Measurements from ENCODE around the gene SIRT2. TPM values are rescaled to one million over a fixed set of nuclear protein-coding genes. Genes with fewer than 3 reads are reported as not detected.
A peak's percentile ranks its signal among the peaks of the same experiment; 100 is the strongest.

Gene SIRT2
- total RNA-seq, 2 experiments from 2014 or later, result 60.8 to 67.8 TPM

DNA sequence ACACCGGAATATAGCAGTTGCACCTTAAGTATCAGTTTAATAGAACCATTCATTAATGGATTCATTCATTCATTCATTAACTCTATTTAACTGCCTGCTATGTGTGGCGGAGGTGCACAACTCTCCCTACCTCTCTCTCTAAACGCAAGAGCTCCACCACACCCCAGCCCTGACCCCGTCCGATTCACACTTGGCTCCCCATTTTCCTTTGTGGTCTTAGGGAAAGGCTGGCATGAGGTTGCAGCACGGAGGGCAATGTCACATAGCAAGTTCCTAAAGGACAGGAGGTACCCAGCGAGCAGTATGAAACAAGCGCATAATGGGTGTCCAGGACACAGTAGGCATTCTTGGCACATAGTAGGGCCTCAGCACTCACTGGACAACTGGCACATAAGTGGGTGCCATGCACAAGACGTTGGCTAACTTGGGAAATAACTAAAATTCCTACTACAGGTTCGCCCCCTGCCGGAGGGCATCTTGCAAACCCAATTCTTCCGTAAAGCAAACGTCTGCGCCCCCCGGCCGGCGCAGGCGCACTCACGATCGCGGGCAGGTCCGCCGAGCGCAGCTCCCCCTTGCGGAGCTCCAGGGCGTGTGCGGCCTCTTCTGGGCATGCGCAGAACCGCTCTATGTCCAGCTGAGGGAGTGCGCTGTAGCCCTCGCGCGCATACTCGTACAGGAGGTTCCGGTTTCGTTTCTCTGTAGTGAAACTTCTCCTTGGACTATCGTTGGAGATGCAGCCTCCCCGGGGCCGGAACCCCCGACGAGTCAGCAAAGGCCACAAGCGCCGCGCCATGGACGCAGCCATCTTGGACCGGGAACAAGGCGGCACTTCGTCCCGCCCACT lies 30.7 kb upstream of the SIRT2 start, which contains the start of gene SARS2:
Gene SARS2, minus strand, starts transcription at position 835 of the 847 bp plus-strand sequence. Its CDS starts 27 bp downstream, at position 808.
- H3K36me3 ChIP-seq (ENCODE audit: insufficient read depth, low read length), result peaks cover 24% of the 10 kb centered on the region
- intact Hi-C loops (cut with DNase I, micrococcal nuclease), result loop anchor here (1.0 to 10.0 kb wide), 10 partner anchors 31 to 1025 kb away; partner anchors contain the start of genes FAM98C (in 2 of the 2), NFKBIB (in 2 of the 2), SIRT2 (in 2 of the 2) and EIF3K (in 1 of the 2)
- H3K4me1 Mint-ChIP-seq (ENCODE audit: low read depth), result peaks cover 39% of the 10 kb centered on the region
- peaks cover 0 to 4% of the 10 kb centered on the region in 2 experiments for H3K9me3 ChIP-seq (ENCODE audit: control insufficient read depth in 1 of 2, insufficient read depth in 1 of 2, low read length in 2 of 2)
- no peaks in the 10 kb centered on the region for H3K27me3 ChIP-seq (ENCODE audit: control insufficient read depth in 1 of 2, insufficient read depth in 2 of 2, low read length in 2 of 2)
- CTCF ChIA-PET, result interaction anchor here (0.6 to 3.0 kb wide), 27 partner anchors 10 to 1820 kb away, joined by 3 to 46 read pairs (median 4); partner anchors contain the start of genes ACTMAP, ACTN4, ECH1 and EIF3K
- no peaks in the 10 kb centered on the region for H3K9me3 Mint-ChIP-seq
- POLR2A ChIA-PET, result interaction anchor here (0.9 to 2.8 kb wide), 22 partner anchors 22 to 1023 kb away, joined by 3 to 53 read pairs (median 8); partner anchors contain the start of genes ECH1, EIF3K, FAM98C and GGN
- H3K27ac Mint-ChIP-seq, result peak within 1 kb of the TSS; percentile 100
- H3K27ac ChIP-seq (ENCODE audit: low read depth in 1 of 2, low read length in 2 of 2), result peak within 1 kb of the TSS; percentile 86 to 87
- H3K4me3 Mint-ChIP-seq, result peak within 1 kb of the TSS; percentile 99
- peaks cover 43% of the 10 kb centered on the region for H3K36me3 Mint-ChIP-seq (ENCODE audit: low read depth)
- peaks cover 46% of the 10 kb centered on the region for H3K4me1 ChIP-seq (ENCODE audit: insufficient read depth, low read length)
- TF ChIP-seq CTCF (IDR thresholded peaks at IDR 0.05), result peak; percentile 100
- peak within 1 kb of the TSS; percentile 79 for H3K4me3 ChIP-seq (ENCODE audit: low read length)
- peak; percentile 87 to 97 (median 92) for DNase-seq
- no peaks in the 10 kb centered on the region for H3K27me3 Mint-ChIP-seq
- peak; percentile 68 for ATAC-seq (ENCODE audit: poor library complexity)

GRCh38 chr19:38928391-38929001 lies 29.1 kb upstream of the SIRT2 start:
- Histone ChIP-seq H3K27ac (ENCODE audit: low read depth in 1 of 2, low read length in 2 of 2) (peak overlapping the region in 1 of 2 donors; percentile 34), H3K4me1 (ENCODE audit: insufficient read depth, low read length) (peaks cover 49% of the 10 kb centered on the region), H3K4me3 (ENCODE audit: low read length) (no peak overlapping the region), H3K27me3 (ENCODE audit: control insufficient read depth in 1 of 2, insufficient read depth in 2 of 2, low read length in 2 of 2) (no peaks in the 10 kb centered on the region), H3K36me3 (ENCODE audit: insufficient read depth, low read length) (peaks cover 25% of the 10 kb centered on the region), H3K9me3 (ENCODE audit: control insufficient read depth in 1 of 2, insufficient read depth in 1 of 2, low read length in 2 of 2) (no peaks in the 10 kb centered on the region)
- H3K27ac Mint-ChIP-seq, result peak overlapping the region; percentile 100
- CTCF ChIA-PET, result interaction anchor here (2.9 to 3.0 kb wide), 2 partner anchors 28 to 525 kb away, joined by 23 to 46 read pairs; partner anchors contain the start of genes FAM98C, NFKBIB and SIRT2
- POLR2A ChIA-PET, result interaction anchor here (0.6 kb wide), 1 partner anchor 79 kb away, joined by 3 read pairs; the partner anchor contains the start of gene HNRNPL
- H3K36me3 Mint-ChIP-seq (ENCODE audit: low read depth), result peaks cover 43% of the 10 kb centered on the region
- peaks cover 39% of the 10 kb centered on the region for H3K4me1 Mint-ChIP-seq (ENCODE audit: low read depth)
- DNase-seq, result peak in 1 of 14 experiments; percentile 76
- TF ChIP-seq CTCF (IDR thresholded peaks at IDR 0.05), result no peak
- peak overlapping the region; percentile 38 for H3K4me3 Mint-ChIP-seq
- intact Hi-C loops (cut with DNase I, micrococcal nuclease), result no loop called here
- no peak for ATAC-seq (ENCODE audit: poor library complexity)
- no peaks in the 10 kb centered on the region for H3K9me3 Mint-ChIP-seq
- H3K27me3 Mint-ChIP-seq, result no peaks in the 10 kb centered on the region

- H3K36me3 Mint-ChIP-seq (ENCODE audit: low read depth), result peaks cover 33% of the 10 kb centered on the region
- Histone ChIP-seq H3K27ac (ENCODE audit: low read depth in 1 of 2, low read length in 2 of 2) (no peak overlapping the region), H3K4me3 (ENCODE audit: low read length) (no peak overlapping the region), H3K27me3 (ENCODE audit: control insufficient read depth in 1 of 2, insufficient read depth in 2 of 2, low read length in 2 of 2) (no peaks in the 10 kb centered on the region), H3K9me3 (ENCODE audit: control insufficient read depth in 1 of 2, insufficient read depth in 1 of 2, low read length in 2 of 2) (no peaks in the 10 kb centered on the region), H3K36me3 (ENCODE audit: insufficient read depth, low read length) (peaks cover 22% of the 10 kb centered on the region), H3K4me1 (ENCODE audit: insufficient read depth, low read length) (peaks cover 19% of the 10 kb centered on the region)
- peak in 2 of 14 experiments; percentile 45 to 75 for DNase-seq
- H3K4me1 Mint-ChIP-seq (ENCODE audit: low read depth), result peaks cover 10% of the 10 kb centered on the region
- H3K4me3 Mint-ChIP-seq, result no peak overlapping the region
- H3K27me3 Mint-ChIP-seq, result no peaks in the 10 kb centered on the region
- ChIA-PET CTCF (no interaction called here), POLR2A (interaction anchor here (0.9 kb wide), 1 partner anchor 9 kb away, joined by 3 read pairs; no protein-coding TSS in a partner anchor)
- no peak for TF ChIP-seq CTCF (IDR thresholded peaks at IDR 0.05)
- H3K27ac Mint-ChIP-seq, result no peak overlapping the region
- no peak for ATAC-seq (ENCODE audit: poor library complexity)
- intact Hi-C loops (cut with DNase I, micrococcal nuclease), result no loop called here
- H3K9me3 Mint-ChIP-seq, result no peaks in the 10 kb centered on the region
These were observed 25.0 kb upstream of the SIRT2 start for GRCh38 chr19:38924388-38924787.

Measured in CD4-positive, alpha-beta T cell (primary cell).